Subcutaneous abdominal adipose tissue (tissue), 5 donors: ENCODE data around the gene PPP1R26.

Experiments used
- H3K27ac ChIP-seq: one replicate; pipeline ENCODE4 v1.7.0; 2013; ENCODE audit warnings: low read depth, mild to moderate bottlenecking, inconsistent platforms, low read length, moderate library complexity
- H3K27me3 ChIP-seq, 5 donors: one replicate each; pipeline ENCODE4 v1.7.0; 2013; ENCODE audit warnings: low read length in 5 of 5, inconsistent platforms in 1 of 5; ENCODE audit not compliant: control insufficient read depth in 5 of 5, insufficient read depth in 4 of 5
- H3K36me3 ChIP-seq, 5 donors: one replicate each; pipeline ENCODE4 v1.7.0; 2013; ENCODE audit warnings: low read length in 5 of 5; ENCODE audit not compliant: control insufficient read depth in 5 of 5, insufficient read depth in 5 of 5
- H3K4me1 ChIP-seq, 5 donors: one replicate each; pipeline ENCODE4 v1.7.0; 2013; ENCODE audit warnings: low read length in 5 of 5, mild to moderate bottlenecking in 3 of 5, moderate library complexity in 1 of 5; ENCODE audit not compliant: control insufficient read depth in 5 of 5, insufficient read depth in 5 of 5
- H3K4me3 ChIP-seq, 5 donors: one replicate each; pipeline ENCODE4 v1.7.0; 2013; ENCODE audit warnings: low read length in 5 of 5, low read depth in 1 of 5
- H3K9ac ChIP-seq, 5 donors: one replicate each; pipeline ENCODE4 v1.7.0; 2013; ENCODE audit warnings: low read length in 5 of 5, mild to moderate bottlenecking in 4 of 5, moderate library complexity in 3 of 5
- H3K9me3 ChIP-seq, 5 donors: one replicate each; pipeline ENCODE4 v1.7.0; 2013; ENCODE audit warnings: low read length in 5 of 5; ENCODE audit not compliant: control insufficient read depth in 5 of 5
- donor health status: healthy.
- donor health status: healthy.
- donor health status: healthy.
- donor health status: healthy.
- donor health status: healthy.

The PPP1R26 gene

DNA sequence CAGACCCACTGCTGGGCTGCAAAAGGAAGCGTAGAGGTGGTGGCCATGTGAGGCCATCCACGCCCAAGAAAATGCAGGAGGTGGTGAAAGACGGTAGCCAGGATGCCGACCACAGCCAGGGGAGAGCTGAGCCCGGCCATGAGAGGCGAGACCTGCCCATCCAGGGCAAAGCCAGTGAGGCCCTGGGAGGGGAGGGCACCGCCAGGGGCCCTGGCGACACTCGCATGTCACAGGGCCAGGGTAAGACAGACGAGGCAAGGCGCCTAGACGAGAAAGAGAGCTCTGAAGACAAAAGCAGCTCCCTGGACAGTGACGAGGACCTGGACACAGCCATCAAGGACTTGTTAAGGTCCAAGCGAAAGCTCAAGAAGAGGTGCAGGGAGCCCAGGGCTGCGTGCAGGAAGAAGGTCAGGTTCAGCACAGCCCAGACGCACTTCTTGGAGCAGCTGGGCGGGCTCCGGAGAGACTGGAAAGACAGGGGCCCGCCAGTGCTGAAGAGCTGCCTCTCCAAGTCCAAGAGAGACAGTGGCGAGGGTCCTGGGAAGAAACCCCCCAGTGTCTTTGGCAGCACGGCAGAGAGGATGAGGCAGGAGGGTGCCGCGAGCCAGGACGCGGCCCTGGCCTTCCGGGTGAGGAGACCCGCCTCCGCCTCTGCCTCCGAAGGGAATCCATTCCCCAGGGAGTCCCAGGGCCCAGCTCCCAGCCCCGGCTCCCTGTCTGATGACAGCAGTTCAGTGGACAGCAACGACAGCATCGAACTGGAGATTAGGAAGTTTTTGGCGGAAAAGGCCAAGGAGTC lies 6.9 kb downstream of the PPP1R26 start:
- no peak overlapping the region for H3K4me3 ChIP-seq
- H3K9me3 ChIP-seq: no peaks in the 10 kb centered on the region
- H3K27me3 ChIP-seq: no peaks in the 10 kb centered on the region
- H3K27ac ChIP-seq: no peak overlapping the region
- H3K4me1 ChIP-seq: no peaks in the 10 kb centered on the region
- H3K9ac ChIP-seq: no peak overlapping the region
- peaks cover 0 to 68% (median 49%) of the 10 kb centered on the region in 5 donors for H3K36me3 ChIP-seq

GRCh38 chr9:135487281-135488012 lies 7.9 kb downstream of the PPP1R26 start:
- H3K27me3 ChIP-seq: no peaks in the 10 kb centered on the region
- H3K4me1 ChIP-seq: no peaks in the 10 kb centered on the region
- H3K9ac ChIP-seq: no peak overlapping the region
- no peaks in the 10 kb centered on the region for H3K9me3 ChIP-seq
- H3K36me3 ChIP-seq: peaks cover 0 to 68% (median 49%) of the 10 kb centered on the region in 5 donors
- no peak overlapping the region for H3K4me3 ChIP-seq
- H3K27ac ChIP-seq: no peak overlapping the region

DNA sequence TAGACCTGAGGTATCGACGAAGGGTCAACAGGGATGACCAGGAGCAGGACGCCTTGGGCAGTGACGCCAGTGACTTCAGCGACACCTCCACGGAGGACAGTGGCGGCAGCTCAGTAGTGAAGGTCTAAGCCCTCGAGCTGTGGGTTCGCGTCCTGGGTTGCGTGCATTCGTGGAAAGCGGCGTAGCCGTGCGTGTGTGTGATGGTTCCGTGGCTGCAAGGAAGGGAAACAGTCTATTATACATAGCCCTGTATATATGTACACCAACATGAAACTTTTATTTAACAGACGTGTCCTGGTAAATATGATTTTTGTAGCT lies 8.4 kb downstream of the PPP1R26 start:
- Histone ChIP-seq H3K4me3 (no peak overlapping the region), H3K36me3 (peaks cover 0 to 68% (median 49%) of the 10 kb centered on the region in 5 donors), H3K27ac (no peak overlapping the region), H3K9me3 (no peaks in the 10 kb centered on the region), H3K27me3 (no peaks in the 10 kb centered on the region), H3K9ac (no peak overlapping the region), H3K4me1 (no peaks in the 10 kb centered on the region)

DNA sequence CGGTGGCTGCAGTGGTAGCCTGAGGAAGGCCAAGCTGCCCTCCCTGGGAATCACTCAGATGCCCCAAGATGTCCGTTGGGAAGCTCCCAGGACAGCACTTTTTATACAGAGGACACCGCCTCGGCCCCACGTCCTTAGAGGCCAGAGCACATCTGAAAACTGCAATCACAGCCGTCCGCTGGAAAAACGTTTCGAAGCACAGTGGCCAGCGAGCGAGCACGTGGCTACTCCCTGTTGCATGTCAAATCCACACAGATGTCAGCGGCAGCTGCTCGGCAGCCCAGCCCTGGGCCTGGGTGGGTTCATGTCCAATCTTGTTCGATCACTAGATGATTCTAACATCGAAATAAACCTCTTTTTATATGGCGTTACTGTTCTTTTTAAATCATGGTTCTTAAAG lies 8.9 kb downstream of the PPP1R26 start:
- Histone ChIP-seq H3K4me1 (no peaks in the 10 kb centered on the region), H3K4me3 (no peak overlapping the region), H3K36me3 (peaks cover 0 to 64% (median 47%) of the 10 kb centered on the region in 5 donors), H3K9ac (no peak overlapping the region), H3K27ac (no peak overlapping the region), H3K9me3 (no peaks in the 10 kb centered on the region), H3K27me3 (no peaks in the 10 kb centered on the region)

GRCh38 chr9:135489188-135489906 lies 9.8 kb downstream of the PPP1R26 start:
- H3K9ac ChIP-seq: no peak overlapping the region
- no peaks in the 10 kb centered on the region for H3K9me3 ChIP-seq
- H3K27ac ChIP-seq: no peak overlapping the region
- H3K4me3 ChIP-seq: no peak overlapping the region
- no peaks in the 10 kb centered on the region for H3K27me3 ChIP-seq
- no peaks in the 10 kb centered on the region for H3K4me1 ChIP-seq
- H3K36me3 ChIP-seq: peaks cover 0 to 56% (median 39%) of the 10 kb centered on the region in 5 donors

GRCh38 chr9:135490166-135490870 lies 10.7 kb downstream of the PPP1R26 start:
- Histone ChIP-seq H3K9ac (no peak overlapping the region), H3K27me3 (no peaks in the 10 kb centered on the region), H3K9me3 (no peaks in the 10 kb centered on the region)

DNA sequence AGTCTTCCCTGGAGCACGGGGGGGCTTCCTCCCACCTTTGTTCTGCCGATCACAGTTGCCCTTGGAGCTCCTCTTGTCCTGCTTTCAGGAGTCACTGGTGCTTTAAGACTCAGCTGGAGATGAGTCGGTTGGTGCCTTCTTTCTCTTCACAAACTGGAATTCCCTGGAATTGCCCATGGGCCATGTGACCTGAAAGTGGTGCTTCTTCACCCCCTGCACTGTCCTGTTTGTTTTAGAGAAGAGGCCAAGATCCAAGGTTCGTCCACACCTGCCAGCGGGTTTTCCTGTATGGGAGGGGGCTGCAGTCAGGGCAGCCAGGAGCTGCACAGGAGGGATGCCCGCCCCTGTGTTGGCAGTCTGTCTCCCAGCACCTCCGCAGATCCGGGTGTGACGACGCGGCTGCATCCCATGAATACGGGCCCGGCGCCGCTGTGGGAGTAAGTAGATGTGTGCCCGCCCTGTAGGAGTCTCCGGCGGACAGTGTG lies 11.4 kb downstream of the PPP1R26 start:
- H3K9ac ChIP-seq: no peak overlapping the region
- no peaks in the 10 kb centered on the region for H3K4me1 ChIP-seq
- H3K9me3 ChIP-seq: no peaks in the 10 kb centered on the region
- no peak overlapping the region for H3K4me3 ChIP-seq
- no peak overlapping the region for H3K27ac ChIP-seq
- H3K27me3 ChIP-seq: no peaks in the 10 kb centered on the region
- H3K36me3 ChIP-seq: peaks cover 0 to 40% (median 23%) of the 10 kb centered on the region in 5 donors

More at GRCh38 chr9:135490166-135490870, 10.7 kb downstream of the PPP1R26 start:
- no peak overlapping the region for H3K4me3 ChIP-seq
- H3K27ac ChIP-seq: no peak overlapping the region
- H3K4me1 ChIP-seq: no peaks in the 10 kb centered on the region
- peaks cover 0 to 47% (median 30%) of the 10 kb centered on the region in 5 donors for H3K36me3 ChIP-seq

- H3K36me3 ChIP-seq: peaks cover 0 to 32% (median 16%) of the 10 kb centered on the region in 5 donors
- no peaks in the 10 kb centered on the region for H3K9me3 ChIP-seq
- H3K4me1 ChIP-seq: no peaks in the 10 kb centered on the region
- no peaks in the 10 kb centered on the region for H3K27me3 ChIP-seq
- no peak overlapping the region for H3K4me3 ChIP-seq
- H3K9ac ChIP-seq: no peak overlapping the region
- no peak overlapping the region for H3K27ac ChIP-seq
Measured at GRCh38 chr9:135491764-135492163, 12.2 kb downstream of the PPP1R26 start.

- no peak overlapping the region for H3K9ac ChIP-seq
- no peaks in the 10 kb centered on the region for H3K27me3 ChIP-seq
- H3K27ac ChIP-seq: no peak overlapping the region
- no peaks in the 10 kb centered on the region for H3K4me1 ChIP-seq
- H3K36me3 ChIP-seq: peaks cover 0 to 19% (median 9%) of the 10 kb centered on the region in 5 donors
- no peak overlapping the region for H3K4me3 ChIP-seq
- no peaks in the 10 kb centered on the region for H3K9me3 ChIP-seq
Measured at GRCh38 chr9:135492886-135493669, 13.5 kb downstream of the PPP1R26 start.
